PC-3 (cell line): Measurements from ENCODE around the gene TSPAN9. TPM values are rescaled to one million over a fixed set of nuclear protein-coding genes. Genes with fewer than 3 reads are reported as not detected.

ENCODE experiments used
- ATAC-seq: fragments of 200-7000 bp; cut with Tn5 transposase; 2 replicates; pipeline ENCODE4 v1.9.1; 2020; ENCODE audit warnings: mild to moderate bottlenecking, moderate library complexity
- BruUV-seq: library from RNA; stranded (reverse); fragments of 400-500 nt; replicated peaks from 2 replicates; lab custom pipeline; 2021; lab: Mats Ljungman, UMichigan
- CTCF ChIA-PET: fragments of 300-600 bp; sonication (Branson Sonifier 250); formaldehyde crosslinking; loops from one replicate; lab custom pipeline; 2022; ENCODE audit warnings: antibody characterized with exemption; lab: Charles Lee
- POLR2A ChIA-PET: fragments of 300-600 bp; sonication (Branson Sonifier 250); formaldehyde crosslinking; loops from one replicate; lab custom pipeline; 2022; ENCODE audit warnings: antibody characterized with exemption; ENCODE audit not compliant: unreplicated experiment; lab: Charles Lee
- DNase-seq: peaks from one replicate; pipeline ENCODE4 v3.0.0-alpha.2; 2015
- H2AFZ ChIP-seq: fragments of 300-600 bp; sonication (generic); 2 replicates; pipeline ENCODE4 v1.6.0; 2016; ENCODE audit warnings: antibody characterized with exemption, low read length
- H3F3A ChIP-seq: fragments of 300-600 bp; sonication (generic); one replicate; pipeline ENCODE4 v1.6.0; 2017; ENCODE audit warnings: antibody characterized with exemption, low read length, control low read depth, mild to moderate bottlenecking; ENCODE audit not compliant: unreplicated experiment
- H3K27ac ChIP-seq: fragments of 300-600 bp; sonication (generic); 2 replicates; pipeline ENCODE4 v1.5.1; 2016; ENCODE audit warnings: mild to moderate bottlenecking, low read length
- H3K27me3 ChIP-seq: fragments of 300-600 bp; sonication (generic); 2 replicates; pipeline ENCODE4 v1.6.1; 2016; ENCODE audit warnings: low read length, mixed read lengths
- H3K36me3 ChIP-seq: fragments of 300-600 bp; sonication (generic); 2 replicates; pipeline ENCODE4 v1.6.1; 2016; ENCODE audit warnings: low read depth, mixed run types, low read length, mixed read lengths
- H3K4me1 ChIP-seq: fragments of 300-600 bp; sonication (generic); 2 replicates; pipeline ENCODE4 v1.5.1; 2016; ENCODE audit warnings: low read length; ENCODE audit not compliant: insufficient read depth
- H3K4me2 ChIP-seq: fragments of 300-600 bp; sonication (generic); 2 replicates; pipeline ENCODE4 v1.6.0; 2016; ENCODE audit warnings: low read length
- H3K4me3 ChIP-seq: fragments of 300-600 bp; sonication (generic); 2 replicates; pipeline ENCODE4 v1.5.1; 2016; ENCODE audit warnings: mild to moderate bottlenecking, low read length, mixed read lengths
- H3K79me2 ChIP-seq: fragments of 300-600 bp; sonication (generic); 2 replicates; pipeline ENCODE4 v1.6.1; 2017; ENCODE audit warnings: low read length, mixed read lengths
- H3K9ac ChIP-seq: fragments of 300-600 bp; sonication (generic); 2 replicates; pipeline ENCODE4 v1.6.0; 2016; ENCODE audit warnings: mild to moderate bottlenecking, low read length
- H3K9me2 ChIP-seq: fragments of 300-600 bp; sonication (generic); replicated peaks from 2 replicates; pipeline ENCODE4 v1.6.1; 2016; ENCODE audit warnings: mixed run types, low read length, mixed read lengths
- H3K9me3 ChIP-seq: fragments of 300-600 bp; sonication (generic); 2 replicates; pipeline ENCODE4 v1.6.1; 2016; ENCODE audit warnings: low read length, mixed read lengths
- H4K20me1 ChIP-seq: fragments of 300-600 bp; sonication (generic); 2 replicates; pipeline ENCODE4 v1.6.1; 2016; ENCODE audit warnings: low read length, mixed read lengths
- CTCF ChIP-seq: fragments of 300-600 bp; sonication (generic); conservative IDR thresholded peaks from 2 replicates; pipeline ENCODE4 v1.5.1; 2017; ENCODE audit warnings: antibody characterized with exemption, low read depth, mild to moderate bottlenecking, low read length
- EZH2 ChIP-seq: fragments of 300-600 bp; sonication (generic); IDR thresholded peaks from one replicate; pipeline ENCODE4 v1.6.1; 2017; ENCODE audit warnings: antibody characterized with exemption, mild to moderate bottlenecking, low read length; ENCODE audit not compliant: unreplicated experiment
- EZH2phosphoT487 ChIP-seq: fragments of 300-600 bp; sonication (generic); IDR thresholded peaks from 2 replicates; pipeline ENCODE4 v1.6.1; 2018; ENCODE audit warnings: mild to moderate bottlenecking, antibody characterized with exemption, low read length, borderline replicate concordance
- intact Hi-C: fragments of 100-400 bp; cut with micrococcal nuclease; formaldehyde crosslinking; loops from 2 replicates; pipeline ENCODE4 v1.9.0; 2023
- total RNA-seq: library from RNA; depleted of rRNA; stranded (reverse); fragments of >200 nt; gene quantifications from 2 replicates; pipeline ENCODE4 v1.2.3, GENCODE V29; 2014

TSPAN9 gene
- total RNA-seq, 1 experiment from 2014 or later: 6.2 TPM

GRCh38 chr12:3250034-3250433 is 172.9 kb downstream of the TSPAN9 start:
- no peaks in the 10 kb centered on the region for H3K27me3 ChIP-seq
- no TSS peak for BruUV-seq
- H3K4me3 ChIP-seq: no peak overlapping the region
- no peaks in the 10 kb centered on the region for H3K9me2 ChIP-seq
- TF ChIP-seq EZH2phosphoT487: no peak
- TF ChIP-seq CTCF: no peak
- DNase-seq (no peak), ATAC-seq (no peak)
- no peaks in the 10 kb centered on the region for H3K36me3 ChIP-seq
- no peaks in the 10 kb centered on the region for H4K20me1 ChIP-seq
- H3F3A ChIP-seq: no peaks in the 10 kb centered on the region
- ChIA-PET CTCF (no interaction called here), POLR2A (no interaction called here)
- no peak overlapping the region for H3K4me2 ChIP-seq
- H2AFZ ChIP-seq: no peak overlapping the region
- no peaks in the 10 kb centered on the region for H3K9me3 ChIP-seq
- no peaks in the 10 kb centered on the region for H3K4me1 ChIP-seq
- intact Hi-C loops: no loop called here
- H3K79me2 ChIP-seq: no peaks in the 10 kb centered on the region
- H3K9ac ChIP-seq: no peak overlapping the region
- no peak overlapping the region for H3K27ac ChIP-seq

GRCh38 chr12:3250576-3250975 is 173.4 kb downstream of the TSPAN9 start:
- intact Hi-C loops: no loop called here
- BruUV-seq: no TSS peak

GRCh38 chr12:3251067-3251466 is 173.9 kb downstream of the TSPAN9 start:
- H4K20me1 ChIP-seq: no peaks in the 10 kb centered on the region
- H3K9ac ChIP-seq: no peak overlapping the region
- no peaks in the 10 kb centered on the region for H3K9me2 ChIP-seq
- no peaks in the 10 kb centered on the region for H3K9me3 ChIP-seq
- H3K79me2 ChIP-seq: no peaks in the 10 kb centered on the region
- ATAC-seq (no peak), DNase-seq (no peak)
- no peaks in the 10 kb centered on the region for H3K4me1 ChIP-seq
- BruUV-seq: no TSS peak
- no peak overlapping the region for H3K4me2 ChIP-seq
- no peak overlapping the region for H2AFZ ChIP-seq
- no peak overlapping the region for H3K4me3 ChIP-seq
- H3K27me3 ChIP-seq: no peaks in the 10 kb centered on the region
- ChIA-PET CTCF (no interaction called here), POLR2A (no interaction called here)
- no peaks in the 10 kb centered on the region for H3F3A ChIP-seq
- no peaks in the 10 kb centered on the region for H3K36me3 ChIP-seq
- intact Hi-C loops: no loop called here
- H3K27ac ChIP-seq: no peak overlapping the region
- TF ChIP-seq CTCF: no peak
- TF ChIP-seq EZH2: no peak
- TF ChIP-seq EZH2phosphoT487: no peak

More at GRCh38 chr12:3250576-3250975, 173.4 kb downstream of the TSPAN9 start:
- Histone ChIP-seq H3K4me2 (no peak overlapping the region), H3K79me2 (no peaks in the 10 kb centered on the region), H3K9me3 (no peaks in the 10 kb centered on the region), H4K20me1 (no peaks in the 10 kb centered on the region), H3K27me3 (no peaks in the 10 kb centered on the region), H2AFZ (no peak overlapping the region), H3K36me3 (no peaks in the 10 kb centered on the region), H3F3A (no peaks in the 10 kb centered on the region), H3K9ac (no peak overlapping the region), H3K9me2 (no peaks in the 10 kb centered on the region), H3K27ac (no peak overlapping the region), H3K4me1 (no peaks in the 10 kb centered on the region), H3K4me3 (no peak overlapping the region)
- no peak for ATAC-seq
- POLR2A ChIA-PET: no interaction called here
- CTCF ChIA-PET: no interaction called here
- no peak for TF ChIP-seq EZH2phosphoT487
- no peak for TF ChIP-seq EZH2
- DNase-seq: no peak
